HG02610 (cell line): ENCODE measurements around the gene MEGF6.

Source experiments
- ATAC-seq: cut with Tn5 transposase; IDR thresholded peaks from one replicate; pipeline ENCODE4 v1.9.1; 2021; ENCODE audit warnings: mild to moderate bottlenecking, moderate library complexity; ENCODE audit not compliant: unreplicated experiment

The MEGF6 gene

GRCh38 chr1:3461238-3461933 is 149.9 kb downstream of the MEGF6 start:
- no peak for ATAC-seq

DNA sequence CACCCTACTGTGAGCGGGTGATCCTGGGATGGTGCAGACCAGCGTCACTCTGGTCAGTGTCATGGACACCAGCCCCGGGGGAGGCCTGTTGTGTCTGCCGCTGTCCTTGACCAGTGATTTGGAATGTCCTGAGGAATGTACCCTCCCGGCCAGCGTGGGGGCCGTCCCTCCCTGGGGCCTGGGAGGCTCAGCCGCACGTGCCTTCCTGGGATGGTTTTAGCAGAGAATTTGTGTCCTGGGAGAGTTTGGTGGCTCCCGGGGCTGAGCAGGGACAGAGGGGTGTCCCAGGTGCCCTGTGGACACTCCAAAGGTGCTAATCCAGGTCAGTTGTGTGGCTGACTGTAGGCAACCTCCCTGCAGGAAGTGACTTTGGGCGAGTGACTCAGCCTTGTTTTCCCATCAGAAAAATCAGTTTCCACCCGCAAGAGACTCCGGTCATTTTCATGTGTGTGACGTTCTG is 150.6 kb downstream of the MEGF6 start:
- ATAC-seq, result no peak

- no peak for ATAC-seq
Observed at GRCh38 chr1:3459940-3460671, 151.2 kb downstream of the MEGF6 start.

GRCh38 chr1:3459051-3459908 is 152.0 kb downstream of the MEGF6 start:
- ATAC-seq, result no peak

DNA sequence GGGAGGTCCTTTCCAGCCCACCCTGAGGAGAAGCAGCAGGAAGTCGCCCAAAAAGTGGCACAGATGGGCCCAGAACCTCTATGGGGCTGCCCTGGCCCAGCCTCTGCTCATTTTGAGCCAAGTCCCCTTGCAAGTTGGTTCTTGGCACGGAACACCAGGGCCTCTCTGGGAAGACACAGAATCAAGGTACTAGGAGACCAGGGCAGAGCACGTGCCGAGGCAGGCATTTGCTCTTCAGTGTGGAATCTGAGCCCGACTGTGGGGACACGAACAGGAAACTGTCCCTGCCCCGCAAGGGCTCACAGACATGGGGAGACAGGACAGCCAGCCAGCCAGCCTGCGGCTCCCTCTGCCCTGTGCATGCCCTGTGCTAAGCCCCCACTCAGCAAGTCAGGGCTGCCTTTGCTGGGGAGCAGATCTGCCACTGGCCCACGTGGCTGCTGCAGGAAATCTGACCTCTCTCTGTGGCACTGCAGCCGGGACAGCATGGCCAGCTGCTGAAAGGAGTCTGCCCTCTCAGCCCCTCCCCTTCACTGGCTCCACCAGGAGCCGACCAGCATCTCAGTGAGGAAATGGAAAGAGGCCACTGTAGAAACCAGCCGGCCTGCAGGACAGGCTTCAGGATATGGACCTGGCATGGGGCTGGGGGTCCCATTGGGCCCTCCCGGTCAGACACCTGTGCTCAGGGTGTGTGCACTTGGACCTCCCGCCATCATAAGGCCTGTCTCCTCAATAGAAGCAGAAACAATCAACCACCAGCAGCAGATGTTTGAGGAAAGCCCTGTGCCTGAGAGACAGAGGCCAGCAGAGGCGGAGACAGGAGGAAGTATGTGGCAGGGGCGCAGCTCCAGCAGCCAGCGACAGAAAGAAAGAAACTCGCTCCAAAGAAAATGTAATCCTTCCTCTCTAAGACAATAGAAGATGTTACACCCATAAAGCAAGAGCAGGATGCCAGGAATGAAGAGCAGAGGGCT is 153.1 kb downstream of the MEGF6 start:
- ATAC-seq, result no peak

DNA sequence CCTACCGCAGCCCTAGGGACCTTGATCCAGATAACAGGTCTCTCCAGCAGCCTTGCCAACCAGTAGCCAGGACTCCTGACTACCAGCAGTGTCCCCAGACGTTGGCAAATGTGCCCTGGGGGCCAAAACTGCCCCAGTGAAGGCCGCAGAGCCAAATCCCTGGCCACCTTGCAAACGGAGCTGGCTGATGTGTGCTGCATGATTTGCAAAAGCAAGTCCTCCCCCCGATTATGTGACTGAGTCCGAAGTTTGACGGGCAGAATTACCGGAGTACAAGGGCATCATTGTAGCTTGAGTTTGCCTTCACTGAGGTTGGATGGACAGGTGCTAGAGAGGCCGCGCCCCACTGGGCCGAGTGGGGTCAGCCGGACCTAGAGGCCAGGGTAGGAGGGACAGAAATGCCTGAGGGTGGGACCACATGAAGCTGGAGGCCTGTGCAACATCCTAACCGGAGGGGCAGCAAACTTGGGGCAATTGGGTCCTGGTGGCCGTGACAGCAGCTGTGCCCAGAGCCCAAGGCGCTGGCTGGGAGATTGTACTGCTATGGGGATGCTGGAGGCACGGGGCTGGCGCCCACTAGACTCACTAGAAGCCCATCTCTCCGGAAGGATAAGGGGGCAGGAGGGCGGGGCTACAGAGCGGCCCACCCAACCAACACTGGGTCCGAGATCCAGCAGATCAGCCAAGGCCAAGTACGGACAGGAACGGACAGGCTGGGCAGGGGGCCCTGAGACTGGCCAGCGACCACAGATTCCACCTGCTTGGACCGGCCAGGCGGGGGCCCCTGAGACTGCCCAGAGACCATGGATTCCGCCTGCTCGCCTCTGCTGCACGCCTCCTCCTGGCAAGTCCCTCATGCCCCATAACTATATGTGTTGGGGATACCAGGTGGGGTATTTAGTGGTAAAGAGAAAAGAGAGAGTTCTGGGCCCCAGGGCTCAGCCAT is 154.1 kb downstream of the MEGF6 start:
- ATAC-seq, result no peak

- ATAC-seq, result no peak
Observed at GRCh38 chr1:3456449-3456963, 154.8 kb downstream of the MEGF6 start.

DNA sequence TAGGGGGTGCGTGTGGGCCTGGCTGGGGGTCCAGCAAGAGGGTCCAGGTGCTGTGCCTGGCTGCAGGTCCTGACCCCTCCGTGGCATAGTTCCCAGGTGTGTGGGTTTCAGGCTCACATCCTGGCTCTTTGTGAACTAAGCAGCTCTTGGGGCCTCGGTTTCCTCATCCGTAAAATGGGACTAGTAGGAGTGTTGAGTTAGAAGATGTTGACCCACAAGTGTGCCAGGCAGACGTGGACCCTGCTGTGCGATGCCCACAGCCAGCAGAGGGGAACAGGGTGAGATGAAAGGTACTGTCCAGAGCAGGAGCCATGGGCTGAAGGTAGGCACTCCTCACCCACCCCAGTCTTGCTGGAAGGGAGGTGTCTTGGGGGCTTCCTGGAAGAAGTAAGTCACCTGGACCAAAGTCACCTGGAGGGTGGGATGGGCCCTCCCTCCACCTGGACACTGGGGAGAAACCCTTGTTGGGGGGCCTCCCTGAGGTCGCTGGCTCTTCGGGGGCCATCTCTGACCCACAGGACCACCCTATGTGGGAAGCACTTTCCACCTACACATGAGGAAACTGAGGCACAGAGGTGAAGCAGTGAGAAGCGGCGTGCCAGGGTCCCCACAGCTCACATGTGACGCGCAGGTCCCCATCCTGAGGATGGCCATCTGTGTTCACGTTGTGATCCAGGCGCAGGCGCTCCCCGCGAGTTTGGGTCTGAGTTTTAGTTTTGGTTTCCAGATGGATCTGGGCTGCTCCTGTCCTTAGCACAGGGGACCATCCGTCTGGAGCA is 155.4 kb downstream of the MEGF6 start:
- no peak for ATAC-seq

GRCh38 chr1:3454811-3455618 is 156.3 kb downstream of the MEGF6 start:
- ATAC-seq, result no peak

DNA sequence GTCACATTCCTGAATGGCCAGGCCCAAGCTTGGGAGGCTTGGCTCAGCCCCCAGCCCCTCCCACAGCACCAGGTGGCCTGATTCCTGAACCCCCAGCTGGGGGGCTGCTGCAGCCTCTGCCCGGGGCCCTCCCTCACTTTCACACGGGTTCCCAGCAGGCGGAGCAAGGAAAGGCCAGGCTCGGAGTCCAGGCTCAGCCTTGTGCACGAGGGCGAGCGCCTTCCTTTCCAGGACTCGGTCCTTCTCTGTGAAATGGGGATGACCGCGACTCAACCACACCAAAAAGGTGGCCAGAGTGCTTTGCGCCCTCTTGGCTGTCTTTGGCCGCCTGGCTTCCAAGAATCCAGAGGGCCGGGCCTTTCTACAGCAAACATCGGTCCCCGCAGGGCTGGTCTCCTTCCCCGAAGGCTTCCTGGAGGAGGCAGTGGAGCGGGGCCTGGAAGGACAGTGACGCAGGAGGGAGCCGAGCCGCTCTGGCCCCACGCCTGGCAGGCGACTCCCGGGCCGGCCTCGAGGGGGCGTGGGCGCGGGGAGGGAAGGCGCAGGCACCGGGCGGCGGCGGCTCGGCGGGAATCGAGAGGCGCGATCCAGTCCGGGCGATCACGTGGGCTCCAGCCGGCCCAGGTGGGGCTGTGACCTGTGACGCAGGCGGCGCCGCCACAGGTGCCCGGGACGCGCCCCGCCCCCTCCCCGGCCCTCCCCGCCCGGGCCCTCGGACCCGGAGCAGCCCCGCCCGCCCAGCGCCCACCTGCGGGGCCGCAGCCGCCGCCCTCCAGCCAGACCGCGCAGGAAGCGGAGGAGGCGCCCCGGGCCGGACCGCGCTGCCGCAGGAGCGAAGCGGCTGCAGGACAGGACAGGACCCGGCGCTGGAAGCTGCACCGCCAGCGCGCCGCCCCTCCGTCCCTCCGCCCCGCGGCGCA is 157.2 kb downstream of the MEGF6 start, which contains the start of gene ARHGEF16:
Gene ARHGEF16 (plus strand): TSS at position 775 of the 920 bp plus-strand sequence. CDS start 8,420 bp downstream, outside the sequence.
- ATAC-seq, result no peak

GRCh38 chr1:3453203-3453761 is 158.0 kb downstream of the MEGF6 start:
- no peak for ATAC-seq

DNA sequence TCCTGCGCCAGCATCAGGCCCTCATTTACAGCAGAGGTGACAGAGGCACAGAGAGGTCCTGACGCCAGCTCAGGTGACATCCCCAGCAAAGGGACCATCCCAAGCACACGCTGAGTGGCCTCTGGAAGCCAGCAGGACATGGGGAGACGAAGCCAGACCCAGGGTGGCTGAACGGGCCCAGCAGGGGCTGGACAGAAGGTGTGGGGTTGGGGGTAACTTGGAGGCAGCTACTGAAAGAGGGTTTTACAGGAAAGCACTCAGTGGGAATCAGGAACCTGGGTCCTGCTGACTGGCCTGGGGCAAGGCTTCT is 158.5 kb downstream of the MEGF6 start:
- no peak for ATAC-seq

DNA sequence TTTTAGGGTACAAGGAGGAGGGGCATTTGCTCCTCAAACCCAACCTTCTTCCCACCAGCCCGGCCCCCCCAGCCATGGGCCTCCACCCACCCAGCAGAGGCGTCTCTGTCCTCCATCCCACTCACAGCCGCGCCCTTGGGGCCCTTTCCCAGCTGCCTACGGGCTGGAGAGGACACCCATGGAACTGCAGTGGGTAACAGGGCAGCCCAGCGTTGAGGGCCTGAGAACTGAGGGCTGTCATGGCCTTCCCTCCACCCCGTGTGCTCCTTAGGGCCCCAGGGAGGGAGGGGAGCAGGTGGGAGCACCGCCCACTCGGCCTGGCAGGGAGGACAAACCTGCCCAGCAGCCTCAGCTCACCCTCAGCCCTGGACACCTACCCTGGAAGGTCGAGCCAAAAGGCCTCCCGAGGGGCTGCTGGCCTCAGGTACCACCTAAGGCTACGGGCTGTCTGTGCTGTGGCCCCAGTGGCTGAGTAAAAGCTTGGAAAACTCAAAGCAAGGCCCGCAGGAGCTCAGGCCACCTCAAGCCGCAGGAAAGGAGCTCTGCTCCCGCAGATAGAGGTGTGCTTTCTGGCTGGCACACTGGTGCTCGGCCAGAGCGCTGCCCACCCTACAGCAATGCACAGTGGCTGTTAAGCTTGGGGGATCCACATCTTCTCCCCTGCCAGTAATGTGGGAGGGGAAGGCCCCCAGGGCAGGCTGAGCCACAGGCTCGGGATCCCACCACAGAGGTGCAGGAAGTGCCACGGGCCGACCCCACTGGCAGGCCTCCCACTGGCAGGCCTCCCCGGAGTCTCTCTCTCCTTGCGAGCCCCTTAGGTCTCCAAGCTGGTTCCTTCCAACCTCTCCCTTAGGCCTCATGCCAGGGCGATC is 159.1 kb downstream of the MEGF6 start:
- no peak for ATAC-seq

DNA sequence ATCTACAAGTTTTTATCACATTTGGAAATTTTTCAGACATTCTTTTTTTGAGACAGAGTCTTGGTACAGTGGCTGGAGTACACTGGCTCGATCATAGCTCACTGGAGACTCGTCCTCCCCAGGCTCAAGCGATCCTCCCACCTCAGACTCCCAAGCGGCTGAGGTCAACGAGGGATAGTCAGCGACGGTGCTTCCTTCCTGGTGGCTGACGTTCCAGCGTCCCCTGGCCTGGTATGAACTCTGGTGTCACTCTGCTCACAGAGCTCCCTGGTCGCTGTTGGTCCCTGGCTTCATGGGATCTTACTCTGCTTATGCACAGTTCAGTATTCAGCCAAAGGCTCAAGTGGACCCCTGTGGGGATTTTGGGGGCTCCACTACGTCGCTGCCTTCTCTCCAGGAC is 160.3 kb downstream of the MEGF6 start:
- no peak for ATAC-seq

GRCh38 chr1:3450202-3450863 is 161.0 kb downstream of the MEGF6 start:
- no peak for ATAC-seq
